HG03159 (cell line): Measurements from ENCODE around the gene SH2D6.

Experiments
- ATAC-seq: cut with Tn5 transposase; IDR thresholded peaks from one replicate; pipeline ENCODE4 v1.9.1; 2021; ENCODE audit warnings: mild to moderate bottlenecking, moderate library complexity; ENCODE audit not compliant: unreplicated experiment

Gene SH2D6

GRCh38 chr2:85420536-85421259, 2.2 kb downstream of the SH2D6 start:
- ATAC-seq: peak; percentile 66

- no peak for ATAC-seq
Measured at GRCh38 chr2:85421260-85422071, 3.0 kb downstream of the SH2D6 start.

GRCh38 chr2:85422072-85422457, 3.6 kb downstream of the SH2D6 start:
- no peak for ATAC-seq

GRCh38 chr2:85423525-85423924, 5.0 kb downstream of the SH2D6 start:
- ATAC-seq: no peak

- no peak for ATAC-seq
Measured at GRCh38 chr2:85425588-85425987, 7.1 kb downstream of the SH2D6 start.

- no peak for ATAC-seq
Measured at GRCh38 chr2:85427300-85427835, 8.9 kb downstream of the SH2D6 start.

- ATAC-seq: no peak
Measured at GRCh38 chr2:85428343-85428881, 9.9 kb downstream of the SH2D6 start.

- no peak for ATAC-seq
Measured at GRCh38 chr2:85429213-85429923, 10.9 kb downstream of the SH2D6 start.

- ATAC-seq: no peak
Measured at GRCh38 chr2:85429924-85430289, 11.4 kb downstream of the SH2D6 start.

- ATAC-seq: no peak
Measured at GRCh38 chr2:85430752-85431569, 12.4 kb downstream of the SH2D6 start.

GRCh38 chr2:85431570-85432205, 13.2 kb downstream of the SH2D6 start:
- no peak for ATAC-seq

- no peak for ATAC-seq
Measured at GRCh38 chr2:85433511-85434089, 15.1 kb downstream of the SH2D6 start.

GRCh38 chr2:85434696-85435095, 16.2 kb downstream of the SH2D6 start:
- ATAC-seq: no peak

- ATAC-seq: no peak
Measured at GRCh38 chr2:85435220-85435958, 16.9 kb downstream of the SH2D6 start.

GRCh38 chr2:85435981-85436835, 17.7 kb downstream of the SH2D6 start:
- ATAC-seq: no peak

- peak; percentile 4 for ATAC-seq
Measured at GRCh38 chr2:85436836-85437487, 18.4 kb downstream of the SH2D6 start.

GRCh38 chr2:85437488-85438200, 19.1 kb downstream of the SH2D6 start:
- ATAC-seq: peak; percentile 74
